C4-2B (cell line): ENCODE data around the gene OGA.

Source experiments
- CTCF ChIP-seq: fragments of 450-650 bp; conservative IDR thresholded peaks from 2 replicates; pipeline ENCODE4 v1.5.1; 2017; ENCODE audit warnings: mild to moderate bottlenecking
- ZFX ChIP-seq: fragments of 450-650 bp; IDR thresholded peaks from 2 replicates; pipeline ENCODE4 v1.6.1; 2017

GRCh38 chr10:101850749-101851148 is 32.5 kb upstream of the OGA start:
- TF ChIP-seq CTCF, result no peak
- no peak for TF ChIP-seq ZFX
